Fibroblast of villous mesenchyme (primary cell): ENCODE data around the gene PDLIM1. TPM values are rescaled to one million over a fixed set of nuclear protein-coding genes. Genes with fewer than 3 reads are reported as not detected.

Source experiments
- DNase-seq: peaks from one replicate; pipeline ENCODE4 v3.0.0-alpha.2; 2010; ENCODE audit warnings: low read depth
- H3K4me3 ChIP-seq: 2 replicates; pipeline ENCODE4 v1.5.1; 2011; ENCODE audit warnings: low read depth, mild to moderate bottlenecking, low read length
- total RNA-seq: library from RNA; depleted of rRNA; stranded (reverse); fragments of >200 nt; gene quantifications from 2 replicates; pipeline ENCODE4 v1.2.3, GENCODE V29; 2012
- TF ChIP-seq, protein P1 (sequence below): IDR thresholded peaks from 2 replicates; pipeline ENCODE4 v1.5.1; 2012; ENCODE audit warnings: low read depth, mild to moderate bottlenecking, low read length; ENCODE audit not compliant: insufficient read depth

PDLIM1 gene
- total RNA-seq, 1 donor, result 75.6 TPM

- no peak for DNase-seq
- TF ChIP-seq, protein P1, sequence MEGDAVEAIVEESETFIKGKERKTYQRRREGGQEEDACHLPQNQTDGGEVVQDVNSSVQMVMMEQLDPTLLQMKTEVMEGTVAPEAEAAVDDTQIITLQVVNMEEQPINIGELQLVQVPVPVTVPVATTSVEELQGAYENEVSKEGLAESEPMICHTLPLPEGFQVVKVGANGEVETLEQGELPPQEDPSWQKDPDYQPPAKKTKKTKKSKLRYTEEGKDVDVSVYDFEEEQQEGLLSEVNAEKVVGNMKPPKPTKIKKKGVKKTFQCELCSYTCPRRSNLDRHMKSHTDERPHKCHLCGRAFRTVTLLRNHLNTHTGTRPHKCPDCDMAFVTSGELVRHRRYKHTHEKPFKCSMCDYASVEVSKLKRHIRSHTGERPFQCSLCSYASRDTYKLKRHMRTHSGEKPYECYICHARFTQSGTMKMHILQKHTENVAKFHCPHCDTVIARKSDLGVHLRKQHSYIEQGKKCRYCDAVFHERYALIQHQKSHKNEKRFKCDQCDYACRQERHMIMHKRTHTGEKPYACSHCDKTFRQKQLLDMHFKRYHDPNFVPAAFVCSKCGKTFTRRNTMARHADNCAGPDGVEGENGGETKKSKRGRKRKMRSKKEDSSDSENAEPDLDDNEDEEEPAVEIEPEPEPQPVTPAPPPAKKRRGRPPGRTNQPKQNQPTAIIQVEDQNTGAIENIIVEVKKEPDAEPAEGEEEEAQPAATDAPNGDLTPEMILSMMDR, result no peak
- H3K4me3 ChIP-seq, result no peak overlapping the region
Observed at GRCh38 chr10:95261926-95262325, 28.9 kb downstream of the PDLIM1 start.

DNA sequence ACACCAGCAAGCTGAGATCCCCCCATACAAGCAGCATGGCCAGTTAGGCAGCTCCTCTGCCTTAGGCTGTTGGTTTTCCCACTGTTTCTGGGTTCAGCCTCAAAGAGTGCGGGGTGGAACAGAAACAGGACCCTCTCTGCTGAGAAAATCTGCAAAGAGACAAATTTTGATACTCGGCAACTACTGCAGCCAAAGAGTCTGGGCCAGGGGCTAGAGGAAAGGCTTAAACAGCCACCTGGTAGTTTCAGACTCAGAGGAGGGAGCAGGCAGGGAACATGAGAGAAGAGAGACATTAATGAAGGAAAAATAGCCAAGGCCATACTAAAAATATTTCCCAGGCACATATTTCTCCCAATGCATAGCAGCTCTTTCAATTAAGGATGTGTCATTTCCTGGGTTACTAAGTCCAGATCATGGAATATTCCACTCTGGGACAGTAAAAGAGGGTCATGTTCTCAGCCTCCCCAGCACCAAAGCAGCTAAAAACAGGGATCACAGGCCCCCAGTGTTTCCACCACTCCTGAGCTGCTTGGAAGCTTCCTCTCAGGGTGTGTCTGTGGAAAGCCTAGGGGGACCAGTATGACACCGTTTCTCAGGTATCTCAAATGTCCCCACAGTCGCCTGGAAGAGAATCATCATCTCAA is 29.8 kb downstream of the PDLIM1 start:
- DNase-seq, result peak; percentile 82

DNA sequence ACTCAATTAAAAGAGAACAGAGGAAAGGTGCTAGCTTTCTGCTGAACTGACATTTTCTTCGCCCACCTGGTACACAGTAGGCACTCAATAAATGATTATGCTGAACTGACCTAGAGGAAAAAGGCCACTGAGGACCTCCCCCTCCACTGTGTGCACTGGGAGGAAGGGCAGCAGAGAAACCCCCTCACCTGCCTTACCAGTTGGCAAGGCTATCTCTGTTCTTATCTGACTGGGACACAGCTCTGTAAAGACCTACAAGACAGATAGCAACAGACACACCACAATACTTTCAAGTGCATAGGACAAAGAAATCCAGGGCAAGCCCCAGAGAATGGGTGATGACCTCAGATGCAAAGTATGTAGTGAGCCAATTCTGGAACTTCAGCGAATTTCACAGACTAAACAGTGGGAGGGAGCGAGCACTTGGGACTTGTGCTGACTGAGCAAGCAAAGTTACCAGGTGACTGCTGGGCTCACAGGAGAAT is 30.4 kb downstream of the PDLIM1 start:
- H3K4me3 ChIP-seq, result no peak overlapping the region
- peak; percentile 91 for DNase-seq
- TF ChIP-seq, protein P1, result no peak

More for the DNA sequence above, 29.8 kb downstream of the PDLIM1 start:
- TF ChIP-seq, protein P1, result no peak
- H3K4me3 ChIP-seq, result no peak overlapping the region

DNA sequence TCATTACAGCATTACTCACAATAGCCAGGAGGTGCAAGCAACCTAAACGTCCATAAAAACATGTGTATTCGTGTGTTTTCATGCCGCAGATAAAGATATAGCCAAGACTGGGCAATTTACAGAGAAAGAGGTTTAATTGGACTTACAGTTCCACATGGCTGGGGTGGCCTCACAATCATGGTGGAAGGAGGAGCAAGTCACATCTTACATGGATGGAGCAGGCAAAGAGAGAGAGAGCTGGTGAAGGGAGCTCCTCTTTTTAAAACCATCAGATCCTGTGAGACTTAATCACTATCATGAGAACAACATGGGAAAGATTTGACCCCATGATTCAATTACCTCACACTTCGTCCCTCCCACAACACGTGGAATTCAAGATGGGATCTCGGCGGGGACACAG is 33.0 kb downstream of the PDLIM1 start:
- H3K4me3 ChIP-seq, result no peak overlapping the region
- TF ChIP-seq, protein P1, result no peak
- DNase-seq, result no peak

- TF ChIP-seq, protein P1, result no peak
- H3K4me3 ChIP-seq, result no peak overlapping the region
- DNase-seq, result no peak
Observed at GRCh38 chr10:95256268-95256667, 34.5 kb downstream of the PDLIM1 start.

DNA sequence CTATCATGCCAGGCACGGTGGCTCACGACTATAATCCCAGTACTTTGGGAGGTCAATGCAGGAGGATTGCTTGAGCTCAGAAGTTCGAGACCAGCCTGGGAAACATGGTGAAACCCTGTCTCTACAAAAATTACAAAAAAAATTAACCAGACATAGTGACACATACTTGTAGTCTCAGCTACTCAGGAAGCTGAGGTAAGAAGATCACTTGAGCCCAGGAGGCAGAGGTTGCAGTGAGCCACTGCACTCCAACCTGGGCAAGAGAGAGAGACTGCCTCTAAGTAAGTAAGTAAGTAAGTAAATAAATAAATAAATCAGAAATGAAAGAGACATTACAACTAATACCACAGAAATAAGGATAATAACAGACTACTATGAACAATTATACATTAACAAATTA is 36.2 kb downstream of the PDLIM1 start:
- H3K4me3 ChIP-seq, result no peak overlapping the region
- TF ChIP-seq, protein P1, result no peak
- no peak for DNase-seq

- DNase-seq, result no peak
- no peak overlapping the region for H3K4me3 ChIP-seq
- TF ChIP-seq, protein P1, result no peak
Observed at GRCh38 chr10:95253686-95254085, 37.1 kb downstream of the PDLIM1 start.
